AG04449 (cell line): ENCODE measurements around the gene DECR2.

Experiments
- CTCF ChIA-PET: fragments of 350-600 bp; formaldehyde crosslinking; extraction: SDS; loops from one replicate; lab custom pipeline; 2021; ENCODE audit warnings: antibody characterized with exemption; lab: Yijun Ruan, JAX
- POLR2A ChIA-PET: fragments of 400-600, 350-600 bp; formaldehyde crosslinking; extraction: SDS; loops from one replicate; lab custom pipeline; 2020; ENCODE audit warnings: antibody characterized with exemption, inconsistent platforms; lab: Yijun Ruan, JAX
- DNase-seq: peaks from one replicate; pipeline ENCODE4 v3.0.0-alpha.2; 2010; ENCODE audit warnings: low read depth, low spot score
- H3K4me3 ChIP-seq: 2 replicates; pipeline ENCODE4 v1.5.1; 2011; ENCODE audit warnings: low read depth, mild to moderate bottlenecking, control low read depth, low read length
- TF ChIP-seq, protein P1 (sequence below): IDR thresholded peaks from one replicate; pipeline ENCODE4 v1.5.1; 2011; ENCODE audit warnings: mild to moderate bottlenecking, moderate library complexity, low read length, control low read depth, inconsistent platforms; ENCODE audit not compliant: insufficient read depth; ENCODE audit errors: missing control alignments

The DECR2 gene

DNA sequence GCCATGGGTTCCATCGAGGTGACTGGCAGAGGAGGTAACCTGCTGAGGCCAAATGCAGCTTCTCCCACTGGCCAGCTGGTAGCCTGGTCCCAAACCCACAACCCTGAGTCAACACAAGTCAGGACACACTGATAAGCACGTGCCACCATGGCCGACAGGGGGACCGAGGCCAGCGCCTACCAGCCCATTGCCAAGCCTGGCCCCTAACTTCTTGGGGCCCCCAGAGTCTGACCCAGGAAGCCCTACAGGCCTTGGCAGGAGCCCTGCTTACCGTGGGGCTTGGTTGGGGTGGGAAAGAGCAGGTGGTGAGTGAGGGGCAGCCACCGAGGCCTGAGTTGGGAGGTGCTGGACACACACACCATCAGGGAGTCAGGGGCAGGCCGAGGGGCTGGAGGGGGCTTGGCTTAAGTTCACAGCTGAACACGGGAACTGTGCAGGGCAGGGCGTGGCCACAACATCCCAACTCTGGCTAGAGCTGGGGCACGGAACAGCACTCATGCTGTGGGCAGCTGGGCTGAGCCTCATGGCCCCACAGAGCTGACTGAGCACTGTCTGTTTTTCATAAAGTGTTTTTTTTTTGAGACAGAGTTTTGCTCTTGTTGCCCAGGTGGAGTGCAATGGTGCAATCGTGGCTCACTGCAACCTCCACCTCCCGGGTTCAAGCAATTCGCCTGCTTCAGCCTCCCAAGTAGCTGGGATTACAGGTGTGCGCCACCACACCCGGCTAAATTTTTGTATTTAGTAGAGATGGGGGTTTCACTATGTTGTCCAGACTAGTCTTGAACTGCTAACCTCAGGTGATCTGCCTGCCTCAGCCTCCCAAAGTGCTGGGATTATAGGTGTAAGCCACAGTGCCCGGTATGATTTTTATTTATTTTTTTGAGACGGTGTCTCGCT, 36.8 kb upstream of the DECR2 start:
- POLR2A ChIA-PET, result no interaction called here
- no peak overlapping the region for H3K4me3 ChIP-seq
- CTCF ChIA-PET, result interaction anchor here (0.7 to 3.3 kb wide), 4 partner anchors 10 to 268 kb away, joined by 3 to 10 read pairs (median 3); no protein-coding TSS in a partner anchor
- no peak for DNase-seq
- TF ChIP-seq, protein P1, sequence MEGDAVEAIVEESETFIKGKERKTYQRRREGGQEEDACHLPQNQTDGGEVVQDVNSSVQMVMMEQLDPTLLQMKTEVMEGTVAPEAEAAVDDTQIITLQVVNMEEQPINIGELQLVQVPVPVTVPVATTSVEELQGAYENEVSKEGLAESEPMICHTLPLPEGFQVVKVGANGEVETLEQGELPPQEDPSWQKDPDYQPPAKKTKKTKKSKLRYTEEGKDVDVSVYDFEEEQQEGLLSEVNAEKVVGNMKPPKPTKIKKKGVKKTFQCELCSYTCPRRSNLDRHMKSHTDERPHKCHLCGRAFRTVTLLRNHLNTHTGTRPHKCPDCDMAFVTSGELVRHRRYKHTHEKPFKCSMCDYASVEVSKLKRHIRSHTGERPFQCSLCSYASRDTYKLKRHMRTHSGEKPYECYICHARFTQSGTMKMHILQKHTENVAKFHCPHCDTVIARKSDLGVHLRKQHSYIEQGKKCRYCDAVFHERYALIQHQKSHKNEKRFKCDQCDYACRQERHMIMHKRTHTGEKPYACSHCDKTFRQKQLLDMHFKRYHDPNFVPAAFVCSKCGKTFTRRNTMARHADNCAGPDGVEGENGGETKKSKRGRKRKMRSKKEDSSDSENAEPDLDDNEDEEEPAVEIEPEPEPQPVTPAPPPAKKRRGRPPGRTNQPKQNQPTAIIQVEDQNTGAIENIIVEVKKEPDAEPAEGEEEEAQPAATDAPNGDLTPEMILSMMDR, result no peak

DNA sequence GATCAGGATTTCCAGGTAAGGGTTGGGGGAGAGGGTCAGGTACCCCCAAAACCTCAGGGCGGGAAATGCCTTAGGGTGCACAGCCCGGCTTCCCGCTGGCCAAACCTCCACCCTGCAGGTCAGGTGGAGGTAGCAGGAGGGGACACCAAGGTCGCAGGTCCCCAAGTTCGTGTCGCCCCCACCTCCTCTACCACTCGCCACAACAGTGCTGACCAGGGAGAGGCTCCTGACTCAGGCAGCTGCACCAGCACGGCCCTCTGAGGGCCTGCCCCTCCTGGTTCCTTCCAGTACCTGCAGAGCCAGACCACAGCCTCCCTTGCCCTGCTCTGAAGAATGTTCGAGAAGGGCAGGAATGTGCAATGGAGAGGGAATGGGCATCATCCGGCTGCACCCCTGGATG, 35.2 kb upstream of the DECR2 start:
- POLR2A ChIA-PET, result no interaction called here
- TF ChIP-seq, protein P1, result no peak
- CTCF ChIA-PET, result no interaction called here
- no peak overlapping the region for H3K4me3 ChIP-seq
- no peak for DNase-seq

DNA sequence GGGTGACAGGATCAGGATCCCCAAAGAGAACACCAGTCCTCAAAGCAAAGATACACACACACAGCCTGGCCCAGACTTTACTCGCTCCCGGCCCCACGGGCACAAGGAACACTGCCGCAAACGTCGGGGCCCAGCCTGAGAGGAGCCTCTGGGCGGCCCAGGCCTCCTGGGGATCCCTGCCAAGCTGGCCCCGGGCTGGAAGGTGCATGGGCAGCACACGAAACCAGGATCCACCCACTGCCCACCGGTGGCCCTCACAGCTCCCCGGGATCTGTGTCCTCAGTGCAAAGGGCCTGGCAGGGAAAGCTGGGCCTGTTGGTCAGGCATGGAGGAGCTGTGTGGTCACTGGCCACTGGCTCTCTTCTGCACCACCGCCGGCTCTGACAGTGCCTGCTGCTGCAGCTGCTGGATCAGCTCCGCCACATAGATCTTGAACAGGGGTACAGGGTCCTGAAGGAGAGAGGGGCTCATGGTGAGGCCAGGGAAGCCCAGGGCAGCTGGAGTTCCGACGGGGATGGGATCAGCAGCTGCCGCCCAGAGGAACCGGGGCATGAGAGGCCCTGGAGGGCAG, 34.3 kb upstream of the DECR2 start:
- no peak overlapping the region for H3K4me3 ChIP-seq
- CTCF ChIA-PET, result no interaction called here
- no peak for DNase-seq
- TF ChIP-seq, protein P1, result no peak
- POLR2A ChIA-PET, result no interaction called here

DNA sequence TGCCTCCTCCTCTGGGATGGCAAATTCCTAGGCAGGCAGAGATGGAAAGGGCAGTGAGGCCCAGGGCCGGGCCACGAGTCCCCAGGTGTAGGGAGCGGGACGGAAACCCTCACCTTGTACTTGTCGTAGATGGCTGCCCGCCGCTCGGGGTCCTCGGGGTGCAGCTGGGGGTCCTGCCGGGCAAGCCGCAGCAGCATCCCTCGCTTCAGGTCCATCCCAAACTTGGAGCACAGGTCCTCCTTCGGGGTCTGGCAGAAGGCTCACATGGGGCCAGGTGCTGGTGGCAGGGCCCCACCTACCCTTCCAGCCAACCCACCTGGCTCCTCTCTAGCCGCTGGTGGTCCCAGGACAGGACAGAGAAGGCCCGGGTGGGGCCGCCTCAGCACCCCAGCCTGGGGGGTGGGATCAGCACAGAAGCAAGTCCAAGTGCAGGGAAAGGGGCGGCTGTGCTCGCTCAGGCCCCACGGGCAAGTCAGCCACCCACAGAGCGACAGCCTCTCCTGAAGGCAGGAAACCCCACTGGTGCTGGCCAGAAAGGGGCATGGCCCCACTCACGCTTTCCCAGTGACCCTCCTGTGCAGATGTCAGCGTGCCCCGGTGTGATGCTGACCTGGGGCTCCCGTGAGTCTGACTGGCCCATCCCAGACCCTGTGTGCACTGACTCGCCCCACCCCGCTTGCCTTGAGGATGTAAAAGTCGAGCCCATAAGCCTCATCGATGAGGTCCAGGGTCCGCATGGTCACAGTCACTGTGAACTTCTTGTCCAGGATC, 33.1 kb upstream of the DECR2 start:
- TF ChIP-seq, protein P1, result no peak
- ChIA-PET POLR2A (no interaction called here), CTCF (interaction anchor here (1.1 kb wide), 1 partner anchor 262 kb away, joined by 4 read pairs; no protein-coding TSS in a partner anchor)
- DNase-seq, result no peak
- H3K4me3 ChIP-seq, result no peak overlapping the region

DNA sequence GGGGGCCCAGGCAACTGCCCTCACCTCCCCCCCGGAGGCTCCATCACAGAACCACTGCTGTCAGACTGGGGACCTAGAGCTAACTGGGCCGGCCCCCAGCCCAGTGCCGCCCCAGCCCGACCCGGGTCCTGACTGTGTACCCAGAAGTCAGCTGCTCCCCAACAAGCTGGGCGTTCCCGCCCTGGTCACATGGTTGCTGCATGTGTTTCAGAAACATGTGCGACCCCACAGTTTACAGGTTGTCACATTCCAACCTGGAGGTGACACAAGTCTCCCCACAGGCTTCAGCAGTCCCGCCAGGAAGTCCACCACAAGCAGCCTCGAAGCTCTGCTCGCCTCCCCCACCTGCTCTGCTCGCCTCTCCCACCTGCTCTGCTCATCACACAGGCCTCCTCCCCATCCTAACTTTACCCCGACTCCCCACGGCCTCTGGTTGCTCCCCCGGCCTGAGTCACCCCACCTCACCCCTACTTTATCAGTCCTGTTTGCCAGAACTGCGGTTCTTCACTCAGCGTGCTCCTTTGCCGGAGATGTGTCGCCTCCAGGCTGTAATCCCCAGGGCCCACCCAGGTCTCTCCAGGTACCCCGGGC, 32.3 kb upstream of the DECR2 start:
- POLR2A ChIA-PET, result no interaction called here
- CTCF ChIA-PET, result interaction anchor here (1.1 kb wide), 1 partner anchor 262 kb away, joined by 4 read pairs; no protein-coding TSS in a partner anchor

More for the DNA sequence above, 32.3 kb upstream of the DECR2 start:
- peak overlapping the region; percentile 52 for H3K4me3 ChIP-seq
- TF ChIP-seq, protein P1, result no peak
- no peak for DNase-seq
